Fibroblast of lung (primary cell): ENCODE measurements around the gene DRICH1.

Experiments used
- EZH2 ChIP-seq: IDR thresholded peaks from 2 replicates; pipeline ENCODE4 v1.5.1; 2012; ENCODE audit warnings: low read length, control low read depth, mild to moderate bottlenecking; ENCODE audit errors: missing control alignments
- TF ChIP-seq, protein P1 (sequence below), 2 donors: IDR thresholded peaks in 1 of 2; conservative IDR thresholded peaks in 1 of 2; 1 replicate in 1 of 2; 2 replicates in 1 of 2; pipeline ENCODE4 v1.5.1; 2011 to 2012; ENCODE audit warnings: low read length in 2 of 2, control low read depth in 1 of 2, inconsistent platforms in 1 of 2, low read depth in 1 of 2, mild to moderate bottlenecking in 1 of 2

DNA sequence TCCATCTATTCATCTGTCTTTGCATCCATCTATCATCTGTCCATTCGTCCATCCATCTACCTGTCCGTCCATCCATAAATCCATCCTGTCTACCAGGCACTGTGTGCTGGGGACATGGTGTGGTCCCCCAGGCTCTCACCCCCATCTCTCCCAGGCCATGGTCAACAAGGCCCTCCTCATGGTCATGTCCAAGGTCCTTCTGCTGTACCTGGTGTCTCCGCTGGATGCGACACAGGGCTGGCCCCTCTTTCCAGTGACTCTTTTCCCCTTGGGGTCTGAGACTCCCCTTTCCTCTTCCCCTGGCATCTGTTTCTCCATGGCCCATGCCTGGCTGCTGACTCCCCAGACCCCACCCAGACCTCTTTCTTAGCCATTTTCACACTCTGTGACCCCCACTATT, 56.5 kb downstream of the DRICH1 start:
- TF ChIP-seq, protein P1, sequence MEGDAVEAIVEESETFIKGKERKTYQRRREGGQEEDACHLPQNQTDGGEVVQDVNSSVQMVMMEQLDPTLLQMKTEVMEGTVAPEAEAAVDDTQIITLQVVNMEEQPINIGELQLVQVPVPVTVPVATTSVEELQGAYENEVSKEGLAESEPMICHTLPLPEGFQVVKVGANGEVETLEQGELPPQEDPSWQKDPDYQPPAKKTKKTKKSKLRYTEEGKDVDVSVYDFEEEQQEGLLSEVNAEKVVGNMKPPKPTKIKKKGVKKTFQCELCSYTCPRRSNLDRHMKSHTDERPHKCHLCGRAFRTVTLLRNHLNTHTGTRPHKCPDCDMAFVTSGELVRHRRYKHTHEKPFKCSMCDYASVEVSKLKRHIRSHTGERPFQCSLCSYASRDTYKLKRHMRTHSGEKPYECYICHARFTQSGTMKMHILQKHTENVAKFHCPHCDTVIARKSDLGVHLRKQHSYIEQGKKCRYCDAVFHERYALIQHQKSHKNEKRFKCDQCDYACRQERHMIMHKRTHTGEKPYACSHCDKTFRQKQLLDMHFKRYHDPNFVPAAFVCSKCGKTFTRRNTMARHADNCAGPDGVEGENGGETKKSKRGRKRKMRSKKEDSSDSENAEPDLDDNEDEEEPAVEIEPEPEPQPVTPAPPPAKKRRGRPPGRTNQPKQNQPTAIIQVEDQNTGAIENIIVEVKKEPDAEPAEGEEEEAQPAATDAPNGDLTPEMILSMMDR (conservative IDR thresholded peaks at IDR 0.05 in 1 of 2, IDR thresholded peaks at IDR 0.05 in 1 of 2; ENCODE audit: low read depth in 1 of 2, low read length in 2 of 2) = no peak
- no peak for TF ChIP-seq EZH2
